H9 (cell line): ENCODE measurements around the gene SLC35A3. TPM values are rescaled to one million over a fixed set of nuclear protein-coding genes. Genes with fewer than 3 reads are reported as not detected.
A peak's percentile ranks its signal among the peaks of the same experiment; 100 is the strongest.

Experiments used
- DNase-seq: peaks from one replicate; pipeline ENCODE4 v3.0.0-alpha.2; 2017
- H2AFZ ChIP-seq: one replicate; pipeline ENCODE4 v1.6.1; 2013; ENCODE audit warnings: mild to moderate bottlenecking, low read length, control low read depth, moderate library complexity
- H2AK5ac ChIP-seq: 2 replicates; pipeline ENCODE4 v1.6.1; 2013; ENCODE audit warnings: low read length, control low read depth, mixed read lengths; ENCODE audit not compliant: insufficient read length
- H2BK120ac ChIP-seq: one replicate; pipeline ENCODE4 v1.6.1; 2013; ENCODE audit warnings: low read depth, mild to moderate bottlenecking, low read length, control low read depth, inconsistent platforms; ENCODE audit not compliant: poor library complexity, severe bottlenecking
- H2BK12ac ChIP-seq: 2 replicates; pipeline ENCODE4 v1.6.1; 2013; ENCODE audit warnings: low read length, control low read depth, mixed read lengths, low read depth; ENCODE audit not compliant: insufficient read length
- H2BK15ac ChIP-seq: 2 replicates; pipeline ENCODE4 v1.6.1; 2013; ENCODE audit warnings: low read depth, low read length, control low read depth
- H2BK20ac ChIP-seq: one replicate; pipeline ENCODE4 v1.6.1; 2013; ENCODE audit warnings: low read depth, mild to moderate bottlenecking, low read length, control low read depth, inconsistent platforms; ENCODE audit not compliant: poor library complexity, severe bottlenecking
- H2BK5ac ChIP-seq: 2 replicates; pipeline ENCODE4 v1.6.1; 2013; ENCODE audit warnings: low read length, control low read depth, mixed read lengths; ENCODE audit not compliant: insufficient read length
- H3K14ac ChIP-seq: 2 replicates; pipeline ENCODE4 v1.6.1; 2013; ENCODE audit warnings: low read length, control low read depth; ENCODE audit not compliant: insufficient read depth
- H3K18ac ChIP-seq: 2 replicates; pipeline ENCODE4 v1.6.1; 2013; ENCODE audit warnings: low read depth, mild to moderate bottlenecking, mixed read lengths, low read length, control low read depth; ENCODE audit not compliant: insufficient read length
- H3K23ac ChIP-seq: 2 replicates; pipeline ENCODE4 v1.6.1; 2013; ENCODE audit warnings: low read length, control low read depth, mixed read lengths, low read depth; ENCODE audit not compliant: insufficient read length
- H3K23me2 ChIP-seq: 2 replicates; pipeline ENCODE4 v1.6.1; 2013; ENCODE audit warnings: low read depth, mild to moderate bottlenecking, mixed read lengths, low read length, control low read depth; ENCODE audit not compliant: insufficient read length, poor library complexity, severe bottlenecking
- H3K27ac ChIP-seq: 2 replicates; pipeline ENCODE4 v1.5.1; 2013; ENCODE audit warnings: low read length, control low read depth, mixed read lengths, low read depth; ENCODE audit not compliant: insufficient read length
- H3K27me3 ChIP-seq: 2 replicates; pipeline ENCODE4 v1.6.1; 2013; ENCODE audit warnings: low read length, control low read depth, inconsistent platforms; ENCODE audit not compliant: insufficient read depth
- H3K4ac ChIP-seq: 2 replicates; pipeline ENCODE4 v1.6.1; 2013; ENCODE audit warnings: low read depth, mild to moderate bottlenecking, control low read depth, inconsistent platforms, low read length, moderate library complexity
- H3K4me1 ChIP-seq: 2 replicates; pipeline ENCODE4 v1.6.1; 2013; ENCODE audit warnings: low read length, control low read depth, inconsistent platforms; ENCODE audit not compliant: insufficient read depth
- H3K4me2 ChIP-seq: 2 replicates; pipeline ENCODE4 v1.6.1; 2013; ENCODE audit warnings: low read length, control low read depth, mixed read lengths; ENCODE audit not compliant: insufficient read length, insufficient read depth
- H3K56ac ChIP-seq: 2 replicates; pipeline ENCODE4 v1.6.1; 2013; ENCODE audit warnings: low read depth, mild to moderate bottlenecking, mixed read lengths, low read length, control low read depth; ENCODE audit not compliant: insufficient read length
- H3K79me1 ChIP-seq: 2 replicates; pipeline ENCODE4 v1.6.1; 2013; ENCODE audit warnings: low read depth, mild to moderate bottlenecking, moderate library complexity, low read length, control low read depth, inconsistent platforms; ENCODE audit not compliant: insufficient read depth, poor library complexity, severe bottlenecking
- H3K79me2 ChIP-seq: 2 replicates; pipeline ENCODE4 v1.6.1; 2013; ENCODE audit warnings: low read length, control low read depth, inconsistent platforms; ENCODE audit not compliant: insufficient read depth
- H3K9ac ChIP-seq: 2 replicates; pipeline ENCODE4 v1.6.1; 2013; ENCODE audit warnings: low read length, control low read depth, mixed read lengths; ENCODE audit not compliant: insufficient read length; ENCODE audit errors: extremely low read depth
- H3K9me3 ChIP-seq: one replicate; pipeline ENCODE4 v1.6.1; 2013; ENCODE audit warnings: low read depth, low read length, inconsistent platforms; ENCODE audit not compliant: control insufficient read depth
- H3T11ph ChIP-seq: one replicate; pipeline ENCODE4 v1.6.1; 2013; ENCODE audit warnings: mild to moderate bottlenecking, low read length, control low read depth, inconsistent platforms
- H4K20me1 ChIP-seq: one replicate; pipeline ENCODE4 v1.6.1; 2013; ENCODE audit not compliant: control insufficient read depth, insufficient read length, insufficient read depth
- H4K5ac ChIP-seq: 2 replicates; pipeline ENCODE4 v1.6.1; 2013; ENCODE audit warnings: low read depth, mild to moderate bottlenecking, mixed read lengths, low read length, control low read depth; ENCODE audit not compliant: insufficient read length
- H4K8ac ChIP-seq: replicated peaks from 2 replicates; pipeline ENCODE4 v1.6.1; 2013; ENCODE audit warnings: low read length, control low read depth, mixed read lengths, low read depth; ENCODE audit not compliant: insufficient read length
- H4K91ac ChIP-seq: 2 replicates; pipeline ENCODE4 v1.6.1; 2013; ENCODE audit warnings: low read depth, mild to moderate bottlenecking, moderate library complexity, mixed read lengths, low read length, control low read depth; ENCODE audit not compliant: insufficient read length
- H3K27ac Mint-ChIP-seq, 3 experiments: 2 replicates in 2 of 3; 3 replicates in 1 of 3; pipeline ENCODE4 v1.8.0; 2020 to 2021; ENCODE audit warnings: mixed read lengths in 3 of 3, mild to moderate bottlenecking in 1 of 3, moderate library complexity in 1 of 3
- H3K27me3 Mint-ChIP-seq: 2 replicates; pipeline ENCODE4 v1.8.0; 2021; ENCODE audit warnings: low read depth, mild to moderate bottlenecking, moderate library complexity, mixed read lengths
- H3K36me3 Mint-ChIP-seq, 3 experiments: 2 replicates in 2 of 3; 3 replicates in 1 of 3; pipeline ENCODE4 v1.8.0; 2020 to 2021; ENCODE audit warnings: low read depth in 3 of 3, mixed read lengths in 3 of 3; ENCODE audit not compliant: insufficient read depth in 1 of 3
- H3K4me1 Mint-ChIP-seq, 2 experiments: 2 replicates each; pipeline ENCODE4 v1.8.0; 2020; ENCODE audit warnings: mixed read lengths in 2 of 2
- H3K4me3 Mint-ChIP-seq, 2 experiments: 2 replicates in 1 of 2; 3 replicates in 1 of 2; pipeline ENCODE4 v1.8.0; 2020 to 2021; ENCODE audit warnings: mild to moderate bottlenecking in 2 of 2, mixed read lengths in 2 of 2, moderate library complexity in 1 of 2
- H3K9me3 Mint-ChIP-seq, 2 experiments: 2 replicates in 1 of 2; 3 replicates in 1 of 2; pipeline ENCODE4 v1.8.0; 2020; ENCODE audit warnings: mild to moderate bottlenecking in 2 of 2, mixed read lengths in 2 of 2, moderate library complexity in 1 of 2
- CTCF ChIP-seq: fragments of 200-600 bp; sonication (generic); conservative IDR thresholded peaks from 3 replicates; pipeline ENCODE4 v1.8.0; 2021; ENCODE audit warnings: antibody characterized with exemption, mild to moderate bottlenecking
- WGBS: extraction: QIAGEN DNeasy Blood & Tissue Kit; methylation state at CpG from one replicate; pipeline ENCODE4 v1.1.7; 2013; ENCODE audit warnings: missing lambda C conversion rate, low lambda C conversion rate, mixed read lengths; ENCODE audit not compliant: insufficient read length; ENCODE audit errors: extremely low coverage; 5-methylcytosine and 5-hydroxymethylcytosine counted together
- total RNA-seq: library from RNA; stranded (reverse); gene quantifications from 2 replicates; pipeline ENCODE4 v1.2.1, GENCODE V29; 2021

Gene SLC35A3
- total RNA-seq, 1 experiment from 2014 or later, result 15.1 TPM

GRCh38 chr1:100038660-100039287 is 69.0 kb downstream of the SLC35A3 start:
- Histone ChIP-seq H3K9ac (peak overlapping the region; percentile 98), H3K14ac (peak overlapping the region; percentile 99; the same call in 1 of the 2 replicates), H3K9me3 (no peaks in the 10 kb centered on the region), H4K5ac (no peak overlapping the region), H4K20me1 (no peaks in the 10 kb centered on the region), H3K79me2 (peaks cover 32% of the 10 kb centered on the region; the same call in 1 of the 2 replicates), H2BK5ac (no peak overlapping the region), H3K4ac (no peak overlapping the region), H4K91ac (no peak overlapping the region), H2BK12ac (no peak overlapping the region), H4K8ac (no peak overlapping the region), H2BK15ac (no peak overlapping the region), H3K23me2 (peaks cover 5% of the 10 kb centered on the region), H3K79me1 (no peaks in the 10 kb centered on the region), H3K4me1 (no peaks in the 10 kb centered on the region; the same call in none of the 2 replicates), H2AFZ (no peak overlapping the region), H3K18ac (peak overlapping the region; percentile 74), H3T11ph (no peak overlapping the region), H2BK120ac (no peak overlapping the region), H3K23ac (no peak overlapping the region), H3K27me3 (no peaks in the 10 kb centered on the region), H2BK20ac (no peak overlapping the region), H3K56ac (no peak overlapping the region), H3K27ac (no peak overlapping the region), H3K4me2 (peak overlapping the region; percentile 90), H2AK5ac (no peak overlapping the region)
- peaks cover 18 to 34% of the 10 kb centered on the region in 2 experiments for H3K4me1 Mint-ChIP-seq
- H3K27ac Mint-ChIP-seq, result peak overlapping the region; percentile 95 to 97 (median 96)
- no peaks in the 10 kb centered on the region for H3K27me3 Mint-ChIP-seq
- peak overlapping the region; percentile 88 to 98 for H3K4me3 Mint-ChIP-seq
- peaks cover 7 to 15% (median 13%) of the 10 kb centered on the region in 3 experiments for H3K36me3 Mint-ChIP-seq
- peak; percentile 38 for DNase-seq
- H3K9me3 Mint-ChIP-seq, result peaks cover 3 to 4% of the 10 kb centered on the region in 2 experiments; a peak in 3 of 5 replicates
- no peak for TF ChIP-seq CTCF
- no CpG with 5 or more reads among the region's 37 CpGs for WGBS
